ENCODE results near the gene SULT1C2.
"Not testable (repeated sequence)": the region's sequence is repeated elsewhere in the genome, so short reads cannot be mapped to it uniquely, and the experiment has no call there.

Gene SULT1C2

DNA sequence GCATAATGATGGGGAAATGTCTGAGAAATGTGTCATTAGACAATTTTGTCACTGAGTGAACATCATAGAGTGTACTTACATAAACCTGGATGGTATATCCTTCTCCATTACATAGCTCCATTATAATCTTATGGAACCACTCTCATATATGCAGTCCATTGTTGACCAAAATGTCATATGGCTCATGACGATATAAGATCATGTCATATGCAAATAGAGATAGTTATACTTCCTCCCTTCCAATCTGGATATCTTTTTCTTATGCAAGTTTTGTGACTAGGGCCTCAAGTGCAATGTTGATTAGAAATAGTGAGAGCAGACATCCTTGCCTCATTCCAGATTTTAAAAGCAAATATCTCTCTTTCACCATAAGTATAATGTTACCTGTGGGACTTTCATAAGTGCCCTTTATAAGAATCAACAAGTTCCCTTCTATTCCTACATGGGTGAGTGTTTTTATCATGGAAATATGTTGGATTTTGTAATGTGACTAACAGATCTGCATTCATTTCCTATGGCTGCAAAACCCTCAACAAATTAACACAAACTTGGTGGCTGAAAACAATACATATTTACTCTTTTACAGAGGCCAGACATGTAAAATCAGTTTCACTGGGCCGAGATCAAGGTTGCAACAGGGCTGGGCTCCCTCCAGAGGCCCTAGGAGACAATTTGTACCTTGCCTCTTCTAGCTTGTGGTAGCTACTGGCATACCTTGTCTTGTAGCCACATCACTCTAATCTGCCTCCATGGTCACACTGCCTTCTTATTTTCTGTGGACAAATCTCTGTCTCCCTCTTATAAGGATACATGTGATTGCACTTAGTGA is 67.4 kb downstream of the SULT1C2 start:
- no peak for DNase-seq

GRCh38 chr2:108359336-108359735 is 70.6 kb downstream of the SULT1C2 start:
- DNase-seq, result not testable (repeated sequence)

Measured in retina (tissue), 1 donor.